Measurements from ENCODE around the gene SLC15A4.
"Not testable (repeated sequence)": the region's sequence is repeated elsewhere in the genome, so short reads cannot be mapped to it uniquely, and the experiment has no call there.

The SLC15A4 gene

GRCh38 chr12:128823916-128824839 is at the start of gene SLC15A4:
TSS of gene SLC15A4 (minus strand) at chr12:128823958. CDS start at chr12:128823943, 15 bp downstream.
- DNase-seq = peak; percentile 65

- DNase-seq = no peak
These were observed 48.5 kb upstream of the SLC15A4 start for GRCh38 chr12:128872303-128872702.

GRCh38 chr12:128871516-128871892 is 47.7 kb upstream of the SLC15A4 start:
- DNase-seq = no peak

- DNase-seq = no peak
These were observed 43.7 kb upstream of the SLC15A4 start for GRCh38 chr12:128867466-128867865.

- DNase-seq = no peak
These were observed 40.9 kb upstream of the SLC15A4 start for GRCh38 chr12:128864516-128865186.

GRCh38 chr12:128863957-128864356 is 40.2 kb upstream of the SLC15A4 start:
- DNase-seq = no peak

- no peak for DNase-seq
These were observed 37.7 kb upstream of the SLC15A4 start for GRCh38 chr12:128861226-128862016.

GRCh38 chr12:128859311-128859710 is 35.6 kb upstream of the SLC15A4 start:
- DNase-seq = no peak

GRCh38 chr12:128857133-128857763 is 33.5 kb upstream of the SLC15A4 start:
- DNase-seq = no peak

GRCh38 chr12:128856791-128857078 is 33.0 kb upstream of the SLC15A4 start:
- no peak for DNase-seq

- no peak for DNase-seq
These were observed 32.5 kb upstream of the SLC15A4 start for GRCh38 chr12:128856035-128856790.

- no peak for DNase-seq
These were observed 29.9 kb upstream of the SLC15A4 start for GRCh38 chr12:128853600-128854197.

GRCh38 chr12:128852885-128853599 is 29.3 kb upstream of the SLC15A4 start, which contains the start of gene GLT1D1:
TSS of gene GLT1D1 (plus strand) at chr12:128853478. CDS start at chr12:128853582, 104 bp downstream.
- no peak for DNase-seq

GRCh38 chr12:128852026-128852698 is 28.4 kb upstream of the SLC15A4 start:
- DNase-seq = no peak

- DNase-seq = not testable (repeated sequence)
These were observed 27.7 kb upstream of the SLC15A4 start for GRCh38 chr12:128851429-128851828.

GRCh38 chr12:128850400-128850799 is 26.6 kb upstream of the SLC15A4 start:
- no peak for DNase-seq

- DNase-seq = not testable (repeated sequence)
These were observed 26.0 kb upstream of the SLC15A4 start for GRCh38 chr12:128849806-128850205.

GRCh38 chr12:128848371-128848770 is 24.6 kb upstream of the SLC15A4 start:
- no peak for DNase-seq

- not testable (repeated sequence) for DNase-seq
These were observed 22.9 kb upstream of the SLC15A4 start for GRCh38 chr12:128846671-128847070.

- no peak for DNase-seq
These were observed 20.4 kb upstream of the SLC15A4 start for GRCh38 chr12:128844031-128844635.

Measured in KG1 (cell line).